Right atrium auricular region (tissue), 2 donors: ENCODE results near the gene HOMER2. TPM values are rescaled to one million over a fixed set of nuclear protein-coding genes. Genes with fewer than 3 reads are reported as not detected.
A peak's percentile ranks its signal among the peaks of the same experiment; 100 is the strongest.

Source experiments
- DNase-seq: peaks from one replicate; pipeline ENCODE4 v3.0.0-alpha.2; 2019; ENCODE audit warnings: low spot score
- H3K27ac ChIP-seq, 2 donors: fragments of 200-600 bp; sonication (generic); 1 replicate in 1 of 2; 2 replicates in 1 of 2; pipeline ENCODE4 v1.5.1; 2016 to 2019
- H3K27me3 ChIP-seq, 2 donors: fragments of 200-600 bp; sonication (generic); one replicate each; pipeline versions ENCODE4 v1.5.1 to v1.6.0; 2017 to 2019
- H3K36me3 ChIP-seq: fragments of 200-600 bp; sonication (generic); one replicate; pipeline ENCODE4 v1.5.1; 2016
- H3K4me1 ChIP-seq, 2 donors: fragments of 200-600 bp; sonication (generic); one replicate each; pipeline versions ENCODE4 v1.5.1 to v1.6.0; 2017 to 2019
- H3K4me3 ChIP-seq, 2 donors: fragments of 200-600 bp; sonication (generic); 1 replicate in 1 of 2; 2 replicates in 1 of 2; pipeline ENCODE4 v1.5.1; 2017 to 2019; ENCODE audit warnings: mild to moderate bottlenecking in 1 of 2, moderate library complexity in 1 of 2
- H3K9me3 ChIP-seq, 2 donors: fragments of 200-600 bp; sonication (generic); one replicate each; pipeline ENCODE4 v1.5.1; 2019
- total RNA-seq, 2 donors: library from RNA; depleted of rRNA; stranded (reverse); fragments of >200 nt; gene quantifications; one replicate each; pipeline ENCODE4 v1.1.0, GENCODE V29; 2016
- TF ChIP-seq, protein P1 (sequence below), 2 donors: fragments of 200-600 bp; sonication (generic); IDR thresholded peaks; one replicate each; pipeline ENCODE4 v1.5.1; 2019; ENCODE audit warnings: antibody characterized with exemption in 2 of 2

Gene HOMER2
- total RNA-seq, 2 donors from 2014 or later = 18.3 to 24.8 TPM

DNA sequence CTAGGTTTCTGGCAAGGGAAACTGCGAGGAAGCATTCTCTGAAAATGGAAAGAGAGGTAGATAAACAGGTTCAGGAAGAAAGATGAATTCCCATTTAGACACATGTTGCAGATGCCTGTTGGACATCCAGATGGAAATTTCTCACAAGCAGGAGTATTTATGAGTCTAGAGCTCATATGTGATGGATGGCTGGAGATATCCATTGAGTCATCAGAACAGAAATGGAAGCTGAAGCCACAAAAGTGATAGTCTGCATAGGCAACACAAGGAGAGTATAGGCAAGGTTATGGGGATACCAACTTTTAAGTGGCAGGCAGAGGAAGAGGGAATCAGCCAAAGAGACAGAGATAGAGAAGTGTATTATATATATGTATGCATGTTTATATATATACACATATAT, 27.2 kb upstream of the HOMER2 start:
- H3K27ac ChIP-seq = no peak overlapping the region
- DNase-seq = no peak
- H3K4me1 ChIP-seq = no peaks in the 10 kb centered on the region
- TF ChIP-seq, protein P1, sequence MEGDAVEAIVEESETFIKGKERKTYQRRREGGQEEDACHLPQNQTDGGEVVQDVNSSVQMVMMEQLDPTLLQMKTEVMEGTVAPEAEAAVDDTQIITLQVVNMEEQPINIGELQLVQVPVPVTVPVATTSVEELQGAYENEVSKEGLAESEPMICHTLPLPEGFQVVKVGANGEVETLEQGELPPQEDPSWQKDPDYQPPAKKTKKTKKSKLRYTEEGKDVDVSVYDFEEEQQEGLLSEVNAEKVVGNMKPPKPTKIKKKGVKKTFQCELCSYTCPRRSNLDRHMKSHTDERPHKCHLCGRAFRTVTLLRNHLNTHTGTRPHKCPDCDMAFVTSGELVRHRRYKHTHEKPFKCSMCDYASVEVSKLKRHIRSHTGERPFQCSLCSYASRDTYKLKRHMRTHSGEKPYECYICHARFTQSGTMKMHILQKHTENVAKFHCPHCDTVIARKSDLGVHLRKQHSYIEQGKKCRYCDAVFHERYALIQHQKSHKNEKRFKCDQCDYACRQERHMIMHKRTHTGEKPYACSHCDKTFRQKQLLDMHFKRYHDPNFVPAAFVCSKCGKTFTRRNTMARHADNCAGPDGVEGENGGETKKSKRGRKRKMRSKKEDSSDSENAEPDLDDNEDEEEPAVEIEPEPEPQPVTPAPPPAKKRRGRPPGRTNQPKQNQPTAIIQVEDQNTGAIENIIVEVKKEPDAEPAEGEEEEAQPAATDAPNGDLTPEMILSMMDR (IDR thresholded peaks at IDR 0.05) = no peak
- H3K4me3 ChIP-seq = no peak overlapping the region
- H3K9me3 ChIP-seq = no peaks in the 10 kb centered on the region
- H3K36me3 ChIP-seq = no peaks in the 10 kb centered on the region
- H3K27me3 ChIP-seq = no peaks in the 10 kb centered on the region

DNA sequence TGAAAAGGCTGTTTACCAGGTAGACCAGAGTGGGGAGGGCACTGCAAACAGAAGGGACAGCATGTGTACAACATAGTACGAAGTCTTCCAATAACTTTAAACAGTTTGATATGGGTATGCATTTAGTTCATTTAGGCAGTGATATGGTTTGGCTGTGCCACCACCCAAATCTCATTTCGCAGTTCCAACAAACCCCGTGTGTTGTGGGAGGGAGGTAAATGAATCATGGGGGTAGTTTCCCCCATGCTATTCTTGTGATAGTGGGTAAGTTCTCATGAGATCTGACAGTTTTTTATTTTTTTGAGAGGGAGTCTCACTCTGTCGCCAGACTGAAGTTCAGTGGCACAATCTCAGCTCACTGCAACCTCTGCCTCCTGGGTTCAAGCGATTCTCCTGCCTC, 25.9 kb upstream of the HOMER2 start:
- Histone ChIP-seq H3K4me1 (no peaks in the 10 kb centered on the region), H3K4me3 (no peak overlapping the region), H3K9me3 (no peaks in the 10 kb centered on the region), H3K36me3 (no peaks in the 10 kb centered on the region), H3K27me3 (no peaks in the 10 kb centered on the region), H3K27ac (no peak overlapping the region)
- no peak for DNase-seq
- TF ChIP-seq, protein P1 (IDR thresholded peaks at IDR 0.05) = no peak

DNA sequence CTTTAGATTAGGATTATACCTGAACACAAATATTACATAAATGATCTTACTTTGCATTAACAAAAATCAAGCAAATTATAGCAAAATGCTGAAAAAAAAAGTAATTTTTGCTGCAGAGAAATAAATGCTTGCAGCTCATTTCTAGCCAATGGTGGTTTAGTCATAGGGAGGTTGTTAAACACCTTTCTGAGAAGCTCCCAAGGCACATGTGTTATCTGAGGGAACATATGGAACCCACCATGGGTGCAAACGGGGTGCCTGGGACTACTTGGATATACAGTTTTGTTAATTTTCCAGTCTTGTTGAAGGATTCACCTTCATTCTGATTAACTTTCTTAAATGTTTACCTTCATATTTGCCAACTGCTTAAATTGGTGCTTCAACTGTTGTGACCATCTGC, 24.6 kb upstream of the HOMER2 start:
- no peaks in the 10 kb centered on the region for H3K4me1 ChIP-seq
- no peak for DNase-seq
- no peak overlapping the region for H3K4me3 ChIP-seq
- H3K27me3 ChIP-seq = no peaks in the 10 kb centered on the region
- TF ChIP-seq, protein P1 (IDR thresholded peaks at IDR 0.05) = no peak
- no peak overlapping the region for H3K27ac ChIP-seq
- H3K9me3 ChIP-seq = no peaks in the 10 kb centered on the region
- H3K36me3 ChIP-seq = no peaks in the 10 kb centered on the region

DNA sequence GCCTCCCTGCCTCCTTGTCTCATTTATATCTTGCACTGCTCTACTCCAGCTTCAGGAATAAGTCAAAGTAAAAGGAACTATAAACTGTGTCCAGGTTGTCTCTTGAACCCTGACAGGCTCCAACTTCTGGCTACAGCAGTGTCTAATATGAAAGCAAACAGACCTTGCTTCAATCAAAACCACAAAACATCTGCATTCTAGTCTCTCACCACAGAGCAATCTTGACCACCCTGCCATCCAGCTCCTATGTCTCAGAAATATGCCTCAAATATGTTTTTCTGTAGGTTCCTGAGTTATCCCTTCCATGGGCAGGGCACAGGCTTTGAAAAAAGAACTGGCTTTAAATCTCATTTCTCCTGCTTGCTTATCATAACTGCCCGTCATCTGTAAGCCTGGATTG, 20.5 kb upstream of the HOMER2 start:
- no peak for DNase-seq
- peaks cover 0 to 7% of the 10 kb centered on the region in 2 donors for H3K4me1 ChIP-seq
- H3K4me3 ChIP-seq = no peak overlapping the region
- no peaks in the 10 kb centered on the region for H3K9me3 ChIP-seq
- TF ChIP-seq, protein P1 (IDR thresholded peaks at IDR 0.05) = no peak
- H3K36me3 ChIP-seq = no peaks in the 10 kb centered on the region
- H3K27me3 ChIP-seq = no peaks in the 10 kb centered on the region
- H3K27ac ChIP-seq = no peak overlapping the region

DNA sequence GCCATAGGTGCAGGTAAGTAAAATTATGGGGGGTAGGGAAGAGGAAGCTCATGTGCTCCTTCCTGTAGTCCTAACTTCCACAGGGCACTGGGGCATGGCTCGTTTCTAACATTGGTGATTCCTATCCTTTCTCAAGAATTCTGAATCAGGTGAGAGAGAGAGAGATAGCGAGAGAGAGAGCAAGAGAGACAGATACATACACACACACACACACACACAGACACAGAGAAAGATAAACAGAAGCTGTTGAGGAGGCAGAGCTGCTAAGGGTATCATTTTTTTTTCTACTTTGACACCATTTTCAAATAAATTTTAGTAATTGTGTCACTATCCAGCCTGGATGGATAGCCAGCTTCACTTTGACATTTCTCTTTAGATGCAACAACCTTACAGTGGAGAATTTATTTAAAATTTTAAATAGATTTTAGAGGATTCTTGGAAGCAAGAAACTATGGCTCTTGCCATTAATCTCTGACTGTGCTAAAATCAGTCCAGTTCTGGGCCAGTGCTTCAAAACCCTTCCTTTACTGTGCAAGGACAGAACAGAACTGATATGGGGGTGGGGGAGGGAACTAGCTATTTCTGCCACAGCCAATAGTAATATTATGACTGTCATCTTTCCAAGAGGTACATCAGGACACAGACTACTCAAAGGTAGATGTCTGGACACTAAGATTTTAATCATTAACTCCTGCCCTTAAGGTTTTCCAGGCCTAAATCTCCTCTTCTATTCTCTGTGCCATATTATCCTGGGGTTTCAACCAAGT, 18.9 kb upstream of the HOMER2 start:
- TF ChIP-seq, protein P1 (IDR thresholded peaks at IDR 0.05) = no peak
- H3K27ac ChIP-seq = peak overlapping the region in 1 of 2 donors; percentile 53
- H3K4me3 ChIP-seq = no peak overlapping the region

DNA sequence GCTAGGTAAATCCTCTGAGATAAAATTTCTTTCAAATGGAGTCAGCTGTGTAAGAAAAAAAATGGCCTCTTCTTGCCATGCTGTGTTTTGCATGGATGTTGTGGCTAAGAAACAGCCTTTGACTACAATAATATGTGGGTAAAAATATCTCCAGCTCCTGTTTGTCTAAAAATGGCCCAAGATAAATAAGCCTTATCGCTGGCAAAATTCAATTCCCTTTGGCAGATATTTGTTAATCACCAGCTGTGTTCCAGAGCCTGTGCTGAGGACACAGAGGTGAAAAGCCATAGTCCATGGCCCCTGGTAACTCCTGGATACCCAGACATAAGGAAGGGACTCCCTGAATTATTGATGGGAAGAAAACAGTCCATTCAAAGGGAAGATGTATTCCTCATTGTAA, 18.2 kb upstream of the HOMER2 start:
- Histone ChIP-seq H3K27ac (peak overlapping the region in 1 of 2 donors; percentile 53), H3K9me3 (no peaks in the 10 kb centered on the region), H3K36me3 (no peaks in the 10 kb centered on the region), H3K4me3 (no peak overlapping the region), H3K4me1 (peaks cover 0 to 7% of the 10 kb centered on the region in 2 donors), H3K27me3 (no peaks in the 10 kb centered on the region)
- TF ChIP-seq, protein P1 (IDR thresholded peaks at IDR 0.05) = no peak
- DNase-seq = no peak

More for the DNA sequence above, 18.9 kb upstream of the HOMER2 start:
- Histone ChIP-seq H3K9me3 (no peaks in the 10 kb centered on the region), H3K27me3 (no peaks in the 10 kb centered on the region), H3K4me1 (peaks cover 0 to 7% of the 10 kb centered on the region in 2 donors), H3K36me3 (no peaks in the 10 kb centered on the region)
- no peak for DNase-seq
